Right renal cortex interstitium (tissue), 3 donors: Measurements from ENCODE around the gene KRT36. TPM values are rescaled to one million over a fixed set of nuclear protein-coding genes. Genes with fewer than 3 reads are reported as not detected.

Experiments used
- DNase-seq, 3 donors: peaks; one replicate each; pipeline ENCODE4 v3.0.0-alpha.2; 2013; ENCODE audit warnings: low read depth in 3 of 3, low spot score in 2 of 3
- polyA plus RNA-seq, 3 donors: library from polyadenylated mRNA; unstranded; fragments of 120-200 nt; gene quantifications; one replicate each; pipeline ENCODE4 v1.2.1, GENCODE V29; 2013; ENCODE audit not compliant: insufficient read length in 3 of 3

The KRT36 gene
- polyA plus RNA-seq, 3 donors: not detected

- no peak for DNase-seq
Measured at GRCh38 chr17:41522301-41523224, 32.9 kb upstream of the KRT36 start.

DNA sequence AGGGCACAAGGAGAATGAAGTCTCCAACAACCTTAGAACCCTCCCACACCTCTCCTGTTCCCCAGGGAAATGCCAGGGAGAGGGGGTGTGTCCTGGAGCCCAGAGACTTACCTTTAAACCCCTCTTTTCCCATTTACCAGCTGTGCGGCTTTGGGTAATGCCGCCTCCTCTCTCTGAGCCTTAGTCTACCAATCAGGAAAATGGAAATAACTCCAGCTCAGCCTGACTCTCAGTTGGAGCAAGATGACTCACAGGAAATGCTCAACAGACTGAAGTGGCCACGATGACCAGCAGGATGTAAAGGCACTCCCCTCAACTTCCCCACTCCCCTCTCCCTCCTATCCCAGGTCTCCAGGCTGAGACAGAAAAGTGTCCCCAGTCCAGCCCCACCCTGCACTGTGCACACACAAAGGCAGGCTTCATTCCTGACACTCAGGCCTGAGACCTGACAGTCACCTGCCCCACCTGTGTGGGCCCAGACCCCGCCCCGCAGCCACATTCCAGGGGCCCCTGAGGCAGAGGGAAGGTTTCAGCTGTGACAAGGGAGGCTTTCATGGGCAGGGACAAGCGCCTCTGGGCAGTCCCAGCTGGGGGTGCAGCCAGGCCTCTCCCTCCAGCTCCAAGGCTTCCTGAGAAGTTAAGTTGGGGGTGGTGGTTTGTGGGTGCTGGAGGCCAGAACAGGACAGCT, 32.0 kb upstream of the KRT36 start:
- no peak for DNase-seq

DNA sequence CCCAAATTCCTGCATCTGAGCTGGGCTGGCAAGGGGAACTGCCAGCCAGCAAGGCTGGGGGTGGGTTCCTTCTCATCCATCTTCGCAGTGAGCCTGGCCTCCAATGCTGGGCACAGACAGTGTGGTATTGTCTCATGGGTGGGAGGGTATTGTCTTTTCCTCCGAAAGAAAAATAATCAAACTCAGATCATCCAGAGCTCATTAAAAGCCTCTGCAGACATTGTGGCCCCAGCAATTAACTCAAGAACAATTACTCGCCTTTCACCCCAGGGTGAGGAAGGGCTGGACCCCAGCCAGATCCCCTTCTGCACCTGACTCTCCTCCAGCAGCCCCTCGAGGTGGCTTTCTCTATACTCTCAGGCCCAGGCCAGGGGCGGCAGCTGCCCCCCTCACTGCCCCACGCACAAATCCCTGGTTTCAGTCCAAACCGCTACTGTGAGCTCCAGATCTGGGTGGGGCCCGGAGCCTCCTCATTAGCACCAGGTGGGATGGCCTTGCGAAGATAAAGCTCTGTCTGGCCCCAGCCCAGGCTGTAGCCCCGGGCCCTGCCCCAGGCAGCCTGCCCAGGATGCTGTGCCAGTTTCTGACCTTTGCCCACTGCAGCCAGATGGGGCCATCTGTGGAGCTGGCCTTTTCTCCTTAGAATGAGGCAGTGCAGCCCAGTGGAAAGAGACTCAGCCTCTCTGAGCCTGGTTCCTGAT, 31.3 kb upstream of the KRT36 start:
- DNase-seq: no peak

DNA sequence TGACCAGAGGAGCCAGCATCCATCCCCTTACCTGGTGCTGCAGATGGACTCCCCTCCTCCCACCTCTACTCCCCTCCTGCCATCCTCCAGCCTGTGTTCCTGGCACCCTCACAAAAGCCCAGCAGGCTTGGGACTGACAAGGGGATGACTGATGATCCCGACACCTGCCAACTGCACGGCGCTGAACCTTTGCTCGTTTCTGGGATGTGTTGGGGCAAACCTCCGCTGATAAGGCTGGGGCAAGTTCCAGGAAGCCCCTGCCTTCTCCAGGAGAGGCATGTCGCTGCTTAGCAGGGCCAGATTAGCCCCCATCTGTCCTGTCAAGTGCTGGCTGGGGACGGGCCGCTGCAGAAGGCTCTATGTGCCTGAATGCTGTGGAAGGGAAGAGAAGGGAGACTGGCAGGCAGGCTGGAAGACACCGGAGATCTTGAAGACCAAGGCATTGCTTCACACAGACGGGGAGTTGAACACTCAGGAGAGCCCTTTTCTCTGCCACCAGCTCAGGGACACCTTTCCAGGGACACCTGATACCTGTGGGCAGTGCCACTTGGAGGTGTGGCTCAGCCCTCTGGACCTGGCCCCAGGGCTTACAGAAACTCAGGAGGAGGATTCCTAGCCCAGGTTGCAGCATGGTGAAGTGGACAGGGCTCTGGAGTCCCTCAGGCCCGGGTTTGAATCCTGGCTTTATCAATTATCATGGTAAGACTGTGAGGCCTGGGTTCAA, 30.0 kb upstream of the KRT36 start:
- no peak for DNase-seq

- no peak for DNase-seq
Measured at GRCh38 chr17:41518789-41519449, 29.2 kb upstream of the KRT36 start, which contains the start of gene KRT15. Gene KRT15 (minus strand): TSS chr17:41518890. CDS start chr17:41518827, 63 bp downstream.

DNA sequence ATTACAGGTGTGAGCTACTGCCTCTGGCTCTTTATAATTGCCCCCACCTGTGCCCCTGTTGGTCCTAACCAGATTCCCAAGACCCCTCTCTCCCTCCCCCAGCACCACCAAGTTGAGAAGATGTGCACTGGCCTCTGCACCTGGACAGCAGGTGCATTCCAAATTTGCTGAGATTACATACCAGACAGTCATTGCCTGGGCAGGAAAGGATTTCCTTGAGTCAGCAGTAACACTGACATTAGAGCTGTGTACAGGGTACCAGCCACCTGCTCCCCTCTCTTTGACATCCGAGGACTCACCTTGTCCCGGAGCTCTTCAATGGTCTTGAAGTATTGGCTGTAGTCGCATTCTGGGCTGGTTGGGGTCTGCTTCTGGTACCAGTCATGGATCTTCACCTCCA, 28.3 kb upstream of the KRT36 start:
- no peak for DNase-seq

- no peak for DNase-seq
Measured at GRCh38 chr17:41516830-41517283, 27.1 kb upstream of the KRT36 start.

GRCh38 chr17:41516147-41516829, 26.6 kb upstream of the KRT36 start:
- DNase-seq: no peak

- DNase-seq: no peak
Measured at GRCh38 chr17:41513168-41513547, 23.4 kb upstream of the KRT36 start.

- DNase-seq: no peak
Measured at GRCh38 chr17:41512546-41513167, 22.9 kb upstream of the KRT36 start.

DNA sequence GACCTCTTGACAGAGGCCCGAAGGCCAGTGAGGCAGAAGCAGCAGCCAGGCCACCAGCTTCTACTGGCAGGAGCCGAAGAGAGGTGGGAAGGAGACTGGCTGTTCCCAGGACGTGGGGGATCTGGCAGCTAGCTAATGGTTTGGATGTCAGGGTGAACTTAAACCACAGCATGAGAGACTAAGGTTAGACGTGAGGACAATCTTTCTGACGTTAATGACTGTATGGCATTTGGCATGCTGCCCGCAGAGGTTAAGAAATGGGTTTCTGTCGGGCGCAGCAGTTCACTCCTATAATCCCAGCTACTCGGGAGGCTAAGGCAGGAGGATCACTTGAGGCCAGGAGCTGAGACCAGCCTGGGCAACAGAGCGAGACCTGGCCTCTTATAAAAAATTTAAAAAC, 22.0 kb upstream of the KRT36 start:
- no peak for DNase-seq

GRCh38 chr17:41511116-41511515, 21.4 kb upstream of the KRT36 start:
- DNase-seq: no peak

- DNase-seq: no peak
Measured at GRCh38 chr17:41510251-41511065, 20.7 kb upstream of the KRT36 start.

DNA sequence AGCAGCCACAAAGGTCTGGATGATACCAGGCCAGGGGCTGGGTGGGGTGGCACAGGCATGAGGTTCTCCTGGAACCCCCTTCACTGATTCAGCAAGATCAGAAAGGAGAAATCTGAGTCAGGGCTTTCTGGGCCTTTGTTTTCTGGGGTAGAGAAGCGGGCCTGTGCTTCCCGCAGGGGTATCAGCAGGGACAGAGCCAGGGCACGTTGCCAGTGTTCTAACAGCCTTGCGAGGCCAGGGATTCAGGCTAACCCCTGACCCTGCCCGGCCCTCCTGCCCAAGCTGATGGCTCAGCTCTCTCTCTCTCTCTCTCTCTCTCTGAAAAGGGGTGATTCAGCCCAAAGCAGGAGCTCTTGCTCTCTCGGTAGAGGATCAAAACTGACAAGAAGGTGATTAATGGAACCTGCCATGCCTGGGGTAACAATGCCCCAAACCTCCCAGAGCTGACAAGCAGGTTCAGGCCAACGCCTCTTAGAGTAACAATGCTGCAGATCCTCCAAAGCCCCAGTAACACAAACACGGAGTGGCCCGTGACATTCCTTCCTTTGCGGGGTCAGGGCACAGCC, 17.7 kb upstream of the KRT36 start:
- no peak for DNase-seq

GRCh38 chr17:41505809-41506767, 16.4 kb upstream of the KRT36 start:
- DNase-seq: no peak

GRCh38 chr17:41505007-41505808, 15.5 kb upstream of the KRT36 start, which contains the start of gene KRT13:
Gene KRT13 (minus strand): TSS chr17:41505612. CDS start chr17:41505550, 62 bp downstream.
- DNase-seq: no peak
